HG02642 (cell line): Measurements from ENCODE around the gene MASP1.

Experiments
- ATAC-seq: cut with Tn5 transposase; IDR thresholded peaks from one replicate; pipeline ENCODE4 v1.9.1; 2021; ENCODE audit warnings: mild to moderate bottlenecking; ENCODE audit not compliant: unreplicated experiment, poor library complexity

MASP1 gene

DNA sequence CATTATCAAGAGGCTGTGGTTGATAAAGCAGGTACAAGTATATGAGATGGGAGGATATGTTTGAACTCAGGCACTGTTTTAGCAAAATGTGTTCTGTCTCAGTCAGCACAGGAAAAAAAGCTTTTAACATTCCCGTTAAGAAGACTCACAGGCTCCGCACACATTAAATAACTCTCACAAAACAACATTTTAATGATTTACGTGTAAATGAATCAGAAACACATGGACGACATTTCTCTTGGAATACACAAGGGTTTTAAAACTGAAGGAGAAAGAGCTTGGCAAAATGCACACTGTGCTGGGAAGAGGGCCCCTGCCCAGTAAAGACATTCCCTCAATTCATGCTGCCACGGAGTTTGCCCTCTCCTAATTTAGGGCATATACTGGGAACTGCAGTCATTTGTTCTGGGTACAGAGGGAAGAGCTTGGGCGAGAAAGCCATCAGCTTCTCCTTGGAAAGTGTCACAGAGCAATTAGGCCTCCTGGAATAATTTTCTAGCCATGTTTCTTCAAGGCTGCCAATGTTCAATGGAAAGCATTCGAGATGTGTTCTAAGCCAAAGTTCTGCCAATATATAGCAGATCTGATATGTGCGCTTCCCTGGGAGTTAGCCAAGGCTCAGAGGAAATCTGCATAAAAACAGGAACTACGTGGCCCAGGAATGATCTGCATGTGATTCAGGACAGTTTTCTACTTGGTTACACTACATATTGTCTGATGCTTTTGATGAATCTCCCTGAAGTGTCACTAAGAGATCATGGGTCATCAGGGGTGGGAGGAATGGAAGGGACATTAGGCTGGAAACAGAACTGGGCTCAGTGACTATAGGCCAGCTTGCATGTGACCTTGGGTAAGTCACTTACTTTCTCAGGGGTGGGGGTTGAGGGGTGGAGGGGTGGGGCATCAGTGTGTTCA lies 2.2 kb upstream of the MASP1 start:
- ATAC-seq: no peak

DNA sequence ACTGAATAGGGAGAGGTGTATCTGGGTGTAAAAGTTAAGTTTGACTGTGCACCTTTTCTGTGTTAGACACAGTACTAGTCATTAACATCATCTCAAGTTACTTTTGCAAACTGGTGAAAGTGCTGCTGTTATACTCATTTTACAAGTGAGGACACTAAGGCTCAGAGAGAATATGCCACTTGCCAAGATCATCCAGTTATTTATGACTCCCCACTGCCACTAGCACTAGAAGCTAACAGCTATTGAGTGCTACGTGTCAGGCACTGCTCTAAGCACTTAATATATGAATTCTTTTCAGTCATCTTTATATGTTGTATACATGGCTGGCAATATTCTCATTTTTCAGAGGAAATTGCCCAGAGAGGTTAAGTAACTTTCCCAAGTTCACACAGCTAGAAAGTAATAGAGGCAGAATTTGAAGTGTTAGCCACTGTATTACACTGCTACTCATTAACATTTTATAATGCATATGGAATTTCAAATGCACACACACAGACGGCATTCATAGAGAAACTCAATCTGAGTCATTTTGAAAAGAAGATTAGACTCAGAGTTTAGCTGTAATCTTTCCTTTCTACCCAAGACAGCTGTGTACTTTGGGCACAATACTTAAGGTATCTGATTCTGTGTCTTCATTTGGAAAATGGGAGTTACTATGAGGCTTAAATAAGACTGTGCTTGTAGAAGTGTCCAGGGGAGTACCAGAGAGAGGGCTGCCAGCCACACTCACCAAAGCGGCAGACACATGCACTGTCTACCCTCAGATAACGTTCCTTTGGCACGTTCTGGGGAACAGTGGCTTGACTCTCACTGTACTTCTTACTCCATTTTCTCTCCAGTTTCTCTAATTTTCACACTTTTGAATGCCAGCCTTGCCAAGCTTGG lies 1.3 kb upstream of the MASP1 start:
- no peak for ATAC-seq

DNA sequence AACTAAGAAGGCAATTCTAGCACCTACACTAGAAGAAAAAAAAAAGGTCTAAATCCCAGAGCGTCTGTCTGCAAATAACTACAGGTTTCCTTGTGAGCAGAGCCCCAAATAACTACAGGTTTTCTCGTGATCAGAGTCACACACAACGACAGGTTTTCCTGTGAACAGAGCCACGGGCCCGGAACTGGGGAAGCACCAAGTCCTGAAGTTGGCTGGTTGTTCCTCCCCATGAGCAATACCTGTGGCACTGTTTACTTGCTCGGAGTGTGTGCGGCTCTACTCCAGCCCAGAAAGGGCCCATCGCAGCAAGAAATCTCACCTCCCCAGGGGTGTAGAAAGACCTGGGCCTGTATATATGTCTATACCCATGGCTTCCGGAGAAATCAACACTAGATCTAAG lies 644 bp upstream of the MASP1 start:
- ATAC-seq: no peak

DNA sequence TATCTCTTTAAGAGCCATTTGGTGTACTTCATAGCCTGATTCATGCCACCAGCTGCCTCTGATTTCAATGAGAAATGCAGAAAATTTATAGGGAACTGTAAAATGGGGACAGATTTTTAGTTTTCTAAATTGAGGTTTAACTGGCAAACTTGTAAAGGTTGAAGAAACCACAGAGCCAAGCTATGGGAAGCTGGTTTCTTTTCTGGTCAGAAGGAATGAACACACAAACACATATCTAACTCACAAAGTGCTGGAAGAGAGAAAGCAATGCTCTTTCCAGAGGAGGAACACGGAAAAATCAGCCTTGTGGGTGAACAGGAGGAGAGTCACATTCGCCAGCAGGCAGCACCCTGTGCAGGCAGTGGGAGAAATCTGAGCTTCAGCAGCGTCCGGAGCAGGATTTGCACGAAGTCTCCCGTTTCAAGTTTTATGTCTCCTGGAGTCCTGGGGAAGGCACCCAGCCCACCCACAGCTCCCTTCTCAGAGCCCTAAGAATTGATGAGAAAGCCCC lies 481 bp downstream of the MASP1 start:
- ATAC-seq: no peak

DNA sequence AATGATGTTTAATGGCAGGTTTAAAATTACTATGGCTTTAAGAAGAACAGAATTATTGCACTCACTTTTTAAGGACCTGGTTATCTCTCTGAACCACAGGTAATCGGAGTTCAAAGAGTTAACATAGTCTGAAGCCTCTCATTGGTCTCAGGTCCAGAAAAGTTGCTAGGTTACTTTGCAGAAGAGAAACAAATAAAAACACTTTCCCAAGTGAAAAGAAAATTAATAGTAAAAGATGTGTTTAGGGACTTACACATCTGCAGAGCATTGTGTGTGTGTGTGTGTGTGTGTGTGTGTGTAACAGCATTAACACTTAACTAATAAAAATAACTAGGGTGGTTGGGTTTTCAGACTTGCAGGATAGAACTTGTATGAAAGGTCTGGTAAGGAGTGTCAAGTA lies 1.0 kb downstream of the MASP1 start:
- ATAC-seq: no peak

DNA sequence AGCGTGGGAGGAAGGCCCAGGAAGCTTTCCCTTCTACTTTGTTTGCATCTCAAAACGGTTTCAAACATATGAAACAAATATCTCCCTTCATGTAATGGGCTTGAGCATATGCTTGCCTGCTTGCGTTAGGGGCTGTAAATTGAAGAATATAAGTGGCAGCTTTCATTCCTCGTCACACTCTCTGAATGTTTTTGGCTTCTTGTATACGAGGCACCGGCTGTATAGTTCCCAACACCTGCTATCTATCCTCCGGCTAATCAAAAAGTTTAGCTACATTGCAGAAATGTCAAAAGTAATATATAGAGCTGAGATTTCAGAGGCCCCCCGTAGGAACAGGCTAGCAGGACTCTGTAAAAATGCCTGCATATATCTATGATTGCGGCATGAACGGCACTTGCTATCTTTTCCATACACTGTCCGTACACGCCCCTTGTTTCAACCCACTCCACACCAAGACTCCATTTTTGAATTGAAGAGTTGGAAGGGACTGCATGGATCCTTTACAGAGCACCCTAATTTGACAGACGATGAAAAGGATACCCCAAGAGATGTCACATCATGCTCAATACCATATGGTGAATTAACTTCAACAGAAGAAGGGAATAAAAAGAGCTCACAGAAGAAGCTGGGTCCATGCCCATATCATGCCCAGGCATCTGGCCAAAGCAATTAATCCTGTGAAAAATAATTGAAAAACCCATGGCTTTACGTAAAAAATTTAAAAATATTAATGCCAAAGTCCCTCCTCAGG lies 2.5 kb downstream of the MASP1 start:
- no peak for ATAC-seq

GRCh38 chr3:187288131-187288854 lies 3.2 kb downstream of the MASP1 start:
- ATAC-seq: no peak

- ATAC-seq: no peak
Measured at GRCh38 chr3:187287256-187287655, 4.3 kb downstream of the MASP1 start.

DNA sequence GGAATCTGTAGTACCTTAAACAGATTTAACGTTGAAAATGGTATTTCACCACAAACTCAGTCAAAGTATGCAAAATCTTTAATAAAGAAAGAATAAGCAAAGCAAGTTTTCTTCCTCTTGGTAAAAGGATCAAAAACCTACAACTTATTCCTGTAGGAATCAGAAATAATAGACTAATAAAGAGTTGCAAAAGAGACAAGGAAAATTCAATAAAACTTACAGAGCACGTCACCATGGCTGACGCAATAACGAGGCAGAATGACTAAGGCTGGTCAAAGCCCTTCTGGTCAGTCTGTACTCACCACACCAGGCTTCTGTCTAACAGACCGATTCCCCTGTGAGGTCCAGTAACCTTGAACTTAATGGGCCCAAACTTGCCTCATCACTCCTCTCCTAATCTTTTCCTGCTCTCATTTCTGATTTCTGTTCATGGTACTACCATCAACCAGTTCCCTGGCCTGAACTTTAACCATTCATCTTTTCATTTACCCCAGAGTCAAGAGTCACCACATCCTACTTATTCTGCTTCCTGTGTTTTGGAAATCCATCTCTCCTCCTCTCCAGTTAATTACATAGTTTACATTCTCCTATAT lies 5.0 kb downstream of the MASP1 start:
- ATAC-seq: no peak

- ATAC-seq: no peak
Measured at GRCh38 chr3:187281191-187281714, 10.3 kb downstream of the MASP1 start.

DNA sequence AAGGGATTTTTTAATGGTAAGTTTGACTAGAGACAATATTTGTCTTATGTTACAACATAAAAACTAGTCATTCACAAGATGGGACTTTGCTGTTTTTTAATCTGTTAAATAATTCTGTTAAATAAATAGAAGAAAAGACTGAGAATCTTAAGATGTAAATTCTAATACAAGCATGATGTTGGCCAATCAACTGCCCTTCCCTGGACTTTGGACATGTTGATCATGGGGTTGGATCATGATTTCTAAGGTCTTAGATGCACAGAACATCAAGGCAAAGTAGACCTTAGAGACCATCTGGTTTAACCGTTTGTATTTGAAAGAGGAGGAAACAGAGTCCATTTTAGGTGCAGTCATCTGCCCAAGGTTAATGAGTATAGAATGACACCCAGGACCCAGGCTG lies 10.9 kb downstream of the MASP1 start:
- no peak for ATAC-seq

- ATAC-seq: no peak
Measured at GRCh38 chr3:187277129-187277462, 14.4 kb downstream of the MASP1 start.

GRCh38 chr3:187276397-187277128 lies 15.0 kb downstream of the MASP1 start:
- no peak for ATAC-seq

DNA sequence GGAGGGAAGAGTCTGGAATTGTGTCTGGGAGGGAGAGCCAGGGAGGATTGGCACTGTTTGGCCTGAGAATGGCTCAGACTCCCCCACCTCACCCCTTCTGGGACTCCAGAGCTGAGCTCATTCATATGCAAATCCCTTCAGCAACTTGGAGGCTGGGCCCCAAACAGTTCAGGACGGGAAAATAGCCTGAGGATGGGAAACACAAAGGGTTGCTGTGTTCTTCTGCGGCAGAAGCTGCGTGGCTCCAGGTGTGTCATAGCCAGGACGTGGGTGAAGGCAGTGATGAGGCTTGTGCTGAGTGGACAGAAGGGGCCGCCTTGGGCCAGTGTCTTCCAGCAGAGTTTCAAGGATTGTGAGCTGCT lies 16.6 kb downstream of the MASP1 start:
- no peak for ATAC-seq

GRCh38 chr3:187274315-187274976 lies 17.1 kb downstream of the MASP1 start:
- no peak for ATAC-seq

DNA sequence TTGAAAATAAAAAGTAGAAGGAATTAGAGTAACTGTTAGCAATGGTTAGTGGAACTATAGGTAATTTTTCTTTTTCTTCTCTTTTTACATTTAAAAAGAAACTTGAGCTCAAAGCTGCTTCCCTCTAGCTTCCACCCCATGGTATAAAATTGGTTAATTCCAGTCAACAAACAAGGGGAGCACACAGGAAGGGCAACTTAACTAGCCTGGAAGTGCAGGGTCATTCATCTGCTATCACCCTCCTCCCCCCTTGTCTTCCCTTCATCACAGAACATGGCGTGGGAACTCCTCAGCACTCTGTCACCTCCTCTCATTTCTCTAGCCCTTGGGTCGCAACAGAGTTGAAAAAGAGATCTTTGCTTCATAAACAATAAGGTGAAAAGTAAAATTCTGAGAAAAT lies 20.0 kb downstream of the MASP1 start:
- ATAC-seq: no peak

- ATAC-seq: no peak
Measured at GRCh38 chr3:187269486-187269885, 22.1 kb downstream of the MASP1 start.

- ATAC-seq: no peak
Measured at GRCh38 chr3:187267306-187267705, 24.2 kb downstream of the MASP1 start.
